ENCODE results near the gene CELA3A. TPM values are rescaled to one million over a fixed set of nuclear protein-coding genes. Genes with fewer than 3 reads are reported as not detected.
A peak's percentile ranks its signal among the peaks of the same experiment; 100 is the strongest.

The CELA3A gene
- total and polyA plus RNA-seq, 2 of the 8 experiments (the other 6 are each of a cell fraction or from before 2014, with no cell fraction given) = not detected

DNA sequence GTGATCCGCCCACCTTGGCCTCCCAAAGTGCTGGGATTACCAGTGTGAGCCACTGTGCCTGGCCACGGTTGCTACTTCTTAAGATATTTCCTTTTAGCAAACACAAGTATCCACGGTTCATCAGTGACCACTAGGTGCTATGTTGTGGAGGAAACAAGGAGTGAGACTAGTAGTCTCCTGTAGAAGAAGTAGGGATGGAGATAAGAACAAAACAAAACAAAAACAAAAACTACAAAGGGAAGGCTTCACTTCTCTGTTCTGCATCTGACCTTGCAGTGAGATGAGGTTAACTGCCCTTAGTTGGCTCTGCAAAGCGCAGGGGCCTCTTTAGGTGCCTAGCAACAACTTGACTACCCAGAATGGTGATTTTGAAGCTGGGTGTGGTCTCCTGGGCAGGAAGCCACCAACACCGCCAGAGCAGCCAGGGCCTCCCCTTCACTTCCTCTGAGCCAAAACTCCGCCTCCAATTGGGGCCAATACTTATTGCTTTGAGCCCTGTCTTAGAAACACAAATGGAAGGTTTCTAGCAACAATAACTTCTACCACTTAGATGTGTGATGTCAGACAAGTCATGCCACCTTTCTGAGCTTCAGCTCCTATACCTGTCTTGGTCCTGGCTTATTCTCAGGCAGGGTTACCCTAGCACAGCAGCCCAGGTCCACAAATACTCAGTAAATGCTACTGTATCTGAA lies 38.3 kb downstream of the CELA3A start:
- Histone ChIP-seq H2BK12ac (ENCODE audit: low read depth, low read length) (peak overlapping the region; percentile 44; the same call in 1 of the 2 replicates), H2BK20ac (ENCODE audit: low read length) (no peak overlapping the region), H3K4ac (replicated peaks; ENCODE audit: insufficient read length, low read depth, low read length) (no peak overlapping the region), H3K23ac (ENCODE audit: insufficient read length) (no peak overlapping the region), H3K4me2 (ENCODE audit: insufficient read depth in 1 of 2, low read depth in 2 of 2, low read length in 2 of 2) (no peak overlapping the region), H2BK5ac (ENCODE audit: low read depth, low read length) (peak overlapping the region; percentile 4; the same call in 1 of the 2 replicates), H3K27me3 (replicated peaks in 1 of 4; ENCODE audit: control insufficient read depth in 3 of 4, extremely low read depth in 1 of 4, insufficient read depth in 3 of 4, low read length in 3 of 4) (no peaks in the 10 kb centered on the region), H3K36me3 (ENCODE audit: control insufficient read depth in 2 of 4, insufficient read depth in 4 of 4, low read length in 3 of 4) (no peaks in the 10 kb centered on the region), H4K91ac (replicated peaks; ENCODE audit: insufficient read length, low read length) (no peak overlapping the region), H3K4me3 (ENCODE audit: extremely low read depth in 1 of 4, insufficient read depth in 2 of 4, low read depth in 3 of 4, low read length in 4 of 4) (no peak overlapping the region), H4K20me1 (replicated peaks in 1 of 2; ENCODE audit: control insufficient read depth in 1 of 2, insufficient read depth in 2 of 2, low read length in 2 of 2) (no peaks in the 10 kb centered on the region), H3K79me1 (ENCODE audit: low read depth, low read length) (no peaks in the 10 kb centered on the region), H3K9me3 (ENCODE audit: insufficient read depth in 2 of 2, low read depth in 1 of 2, low read length in 1 of 2) (no peaks in the 10 kb centered on the region), H2AFZ (ENCODE audit: low read length) (0 out of 2 replicates have a peak overlapping the region, but pooled peaks have one; percentile 30), H3K27ac (ENCODE audit: low read depth, low read length) (no peak overlapping the region), H4K8ac (ENCODE audit: extremely low read depth, insufficient read depth, low read length) (no peak overlapping the region), H4K5ac (ENCODE audit: insufficient read length, low read depth, low read length) (no peak overlapping the region), H2AK5ac (ENCODE audit: low read depth, low read length) (no peak overlapping the region), H2BK15ac (ENCODE audit: low read length) (no peak overlapping the region), H3K14ac (ENCODE audit: insufficient read length) (no peak overlapping the region), H3K56ac (replicated peaks; ENCODE audit: insufficient read length, low read depth, low read length) (no peak overlapping the region), H3K4me1 (replicated peaks in 1 of 4; ENCODE audit: control insufficient read depth in 3 of 4, insufficient read depth in 4 of 4, low read length in 3 of 4) (peaks cover 4 to 15% (median 8%) of the 10 kb centered on the region in 4 experiments; a peak in 6 of 7 replicates), H3K23me2 (ENCODE audit: low read depth, low read length) (no peaks in the 10 kb centered on the region), H3K18ac (ENCODE audit: extremely low read depth, low read length) (0 out of 2 replicates have a peak overlapping the region, but pooled peaks have one; percentile 42), H3K9ac (replicated peaks in 1 of 4; ENCODE audit: extremely low read depth in 1 of 4, low read depth in 3 of 4, low read length in 3 of 4) (no peak overlapping the region), H3K79me2 (ENCODE audit: control insufficient read depth in 1 of 2, insufficient read depth in 2 of 2, low read length in 2 of 2) (no peaks in the 10 kb centered on the region), H2BK120ac (replicated peaks; ENCODE audit: low read depth, low read length) (no peak overlapping the region)
- CTCF ChIA-PET (ENCODE audit: partially characterized antibody) = interaction anchor here (0.8 to 1.7 kb wide), 3 partner anchors 11 to 66 kb away, joined by 3 to 11 read pairs (median 7); no protein-coding TSS in a partner anchor
- no peak for DNase-seq (ENCODE audit: low read depth in 1 of 2, low spot score in 2 of 2)
- 86% methylated on average over 6 of the region's 6 CpGs; no CpG with 5 or more reads in 1 of the 2 experiments for WGBS, 2 experiments (ENCODE audit: extremely low coverage in 1 of 2, insufficient coverage in 1 of 2, insufficient read length in 1 of 2, insufficient replicate concordance in 2 of 2, low coverage in 1 of 2, low lambda C conversion rate in 2 of 2, missing lambda C conversion rate in 1 of 2)
- POLR2A ChIA-PET (ENCODE audit: partially characterized antibody) = interaction anchor here (0.6 to 1.8 kb wide), 4 partner anchors 12 to 257 kb away, joined by 3 to 7 read pairs (median 3); partner anchors contain the start of genes CDC42 and USP48
- FAIRE-seq = no peak
- TF ChIP-seq HDAC2 (IDR thresholded peaks at IDR 0.05; ENCODE audit: borderline replicate concordance in 1 of 2, low read depth in 2 of 2, low read length in 2 of 2) (no peak), POLR2A (IDR thresholded peaks at IDR 0.05; ENCODE audit: control extremely low read depth in 1 of 2, low read depth in 2 of 2, low read length in 2 of 2) (no peak), E2F6 (IDR thresholded peaks at IDR 0.05) (no peak), SRF (IDR thresholded peaks at IDR 0.05; ENCODE audit: low read depth, low read length) (no peak), CHD1 (IDR thresholded peaks at IDR 0.05; ENCODE audit: low read depth, low read length) (no peak), POU5F1 (IDR thresholded peaks at IDR 0.05; ENCODE audit: low read depth, low read length) (no peak), USF2 (IDR thresholded peaks at IDR 0.05; ENCODE audit: low read length) (no peak), POLR2AphosphoS5 (IDR thresholded peaks at IDR 0.05; ENCODE audit: low read depth, low read length) (no peak), HDAC6 (IDR thresholded peaks at IDR 0.05; ENCODE audit: low read depth, low read length) (no peak), CBX8 (IDR thresholded peaks at IDR 0.05; ENCODE audit: borderline replicate concordance, low read depth, low read length) (no peak), BRCA1 (IDR thresholded peaks at IDR 0.05; ENCODE audit: low read depth, low read length) (no peak)
